Breast epithelium (tissue), 3 donors: ENCODE measurements around the gene MYDGF.

Experiments
- CTCF ChIP-seq, 3 donors: fragments of 450-650 bp; IDR thresholded peaks; one replicate each; pipeline ENCODE4 v1.5.1; 2016 to 2017; ENCODE audit warnings: antibody characterized with exemption in 3 of 3, mild to moderate bottlenecking in 3 of 3, moderate library complexity in 3 of 3
- POLR2A ChIP-seq: fragments of 450-650 bp; IDR thresholded peaks from one replicate; pipeline ENCODE4 v1.6.1; 2016; ENCODE audit warnings: antibody characterized with exemption, mild to moderate bottlenecking, moderate library complexity

- TF ChIP-seq CTCF (IDR thresholded peaks at IDR 0.05) (no peak), POLR2A (no peak)
Observed at GRCh38 chr19:4609878-4610511, 60.1 kb downstream of the MYDGF start.
